Thyroid gland (tissue), 4 donors: ENCODE measurements around the gene SALL1. TPM values are rescaled to one million over a fixed set of nuclear protein-coding genes. Genes with fewer than 3 reads are reported as not detected.

ENCODE experiments used
- DNase-seq, 2 donors: peaks; one replicate each; pipeline ENCODE4 v3.0.0-alpha.2; 2019
- H3K27ac ChIP-seq, 3 donors: fragments of 200-600 bp; sonication (generic); 1 replicate in 2 of 3; 2 replicates in 1 of 3; pipeline ENCODE4 v1.5.1; 2016 to 2019; ENCODE audit warnings: mild to moderate bottlenecking in 1 of 3, moderate library complexity in 1 of 3
- H3K27me3 ChIP-seq: fragments of 200-600 bp; sonication (generic); one replicate; pipeline ENCODE4 v1.5.1; 2019
- H3K36me3 ChIP-seq, 2 donors: fragments of 200-600 bp; sonication (generic); one replicate each; pipeline ENCODE4 v1.5.1; 2016 to 2019
- H3K4me1 ChIP-seq, 2 donors: fragments of 200-600 bp; sonication (generic); one replicate each; pipeline ENCODE4 v1.5.1; 2017 to 2019
- H3K4me3 ChIP-seq, 3 donors: fragments of 200-600 bp; sonication (generic); replicated peaks in 1 of 3; 1 replicate in 2 of 3; 2 replicates in 1 of 3; pipeline ENCODE4 v1.5.1; 2016; ENCODE audit warnings: mild to moderate bottlenecking in 1 of 3
- H3K9me3 ChIP-seq: fragments of 200-600 bp; sonication (generic); one replicate; pipeline ENCODE4 v1.5.1; 2017
- POLR2A ChIP-seq, 2 donors: fragments of 450-650 bp; IDR thresholded peaks; one replicate each; pipeline ENCODE4 v1.6.1; 2017; ENCODE audit warnings: antibody characterized with exemption in 2 of 2, mild to moderate bottlenecking in 2 of 2, moderate library complexity in 1 of 2
- WGBS, 2 donors: methylation state at CpG; one replicate each; pipeline ENCODE4 v1.1.5; 2017; 5-methylcytosine and 5-hydroxymethylcytosine counted together
- intact Hi-C: fragments of 100-400 bp; cut with DNase I; formaldehyde crosslinking; loops from one replicate; pipeline ENCODE4 v1.15.1; 2023
- total RNA-seq, 4 donors: library from RNA; depleted of rRNA; stranded (reverse); fragments of >200 nt; gene quantifications; one replicate each; pipeline ENCODE4 v1.2.3, GENCODE V29; 2016
- TF ChIP-seq, protein P1 (sequence below), 6 experiments: fragments of 200-600 bp in 3 of 6; fragments of 450-650 bp in 3 of 6; sonication (generic) in 3 of 6; IDR thresholded peaks; one replicate each; pipeline ENCODE4 v1.5.1; 2016 to 2019; ENCODE audit warnings: antibody characterized with exemption in 6 of 6, mild to moderate bottlenecking in 2 of 6, inconsistent platforms in 1 of 6, moderate library complexity in 1 of 6

SALL1 gene
- total RNA-seq, 4 donors from 2014 or later: 23.0 to 57.0 (median 44.0) TPM

- no peaks in the 10 kb centered on the region for H3K9me3 ChIP-seq
- H3K4me1 ChIP-seq: peaks cover 17 to 39% of the 10 kb centered on the region in 2 donors
- WGBS, 2 donors: 23 to 29% methylated on average over 5 of the region's 5 CpGs
- no peak overlapping the region for H3K4me3 ChIP-seq
- intact Hi-C loops: no loop called here
- no peak for DNase-seq
- H3K27me3 ChIP-seq: no peaks in the 10 kb centered on the region
- H3K36me3 ChIP-seq: peaks cover 0 to 7% of the 10 kb centered on the region in 2 donors
- TF ChIP-seq POLR2A (IDR thresholded peaks at IDR 0.05): no peak
- TF ChIP-seq, protein P1, sequence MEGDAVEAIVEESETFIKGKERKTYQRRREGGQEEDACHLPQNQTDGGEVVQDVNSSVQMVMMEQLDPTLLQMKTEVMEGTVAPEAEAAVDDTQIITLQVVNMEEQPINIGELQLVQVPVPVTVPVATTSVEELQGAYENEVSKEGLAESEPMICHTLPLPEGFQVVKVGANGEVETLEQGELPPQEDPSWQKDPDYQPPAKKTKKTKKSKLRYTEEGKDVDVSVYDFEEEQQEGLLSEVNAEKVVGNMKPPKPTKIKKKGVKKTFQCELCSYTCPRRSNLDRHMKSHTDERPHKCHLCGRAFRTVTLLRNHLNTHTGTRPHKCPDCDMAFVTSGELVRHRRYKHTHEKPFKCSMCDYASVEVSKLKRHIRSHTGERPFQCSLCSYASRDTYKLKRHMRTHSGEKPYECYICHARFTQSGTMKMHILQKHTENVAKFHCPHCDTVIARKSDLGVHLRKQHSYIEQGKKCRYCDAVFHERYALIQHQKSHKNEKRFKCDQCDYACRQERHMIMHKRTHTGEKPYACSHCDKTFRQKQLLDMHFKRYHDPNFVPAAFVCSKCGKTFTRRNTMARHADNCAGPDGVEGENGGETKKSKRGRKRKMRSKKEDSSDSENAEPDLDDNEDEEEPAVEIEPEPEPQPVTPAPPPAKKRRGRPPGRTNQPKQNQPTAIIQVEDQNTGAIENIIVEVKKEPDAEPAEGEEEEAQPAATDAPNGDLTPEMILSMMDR (IDR thresholded peaks at IDR 0.05): no peak
- peak overlapping the region; percentile 99 for H3K27ac ChIP-seq
Measured at GRCh38 chr16:51143196-51143977, 7.7 kb downstream of the SALL1 start.

- peak overlapping the region; percentile 99 for H3K27ac ChIP-seq
- H3K4me3 ChIP-seq: peak overlapping the region in 1 of 3 donors; percentile 13
- intact Hi-C loops: no loop called here
- no peak for DNase-seq
- no peaks in the 10 kb centered on the region for H3K9me3 ChIP-seq
- no peaks in the 10 kb centered on the region for H3K27me3 ChIP-seq
- H3K36me3 ChIP-seq: peaks cover 0 to 12% of the 10 kb centered on the region in 2 donors
- peaks cover 21 to 48% of the 10 kb centered on the region in 2 donors for H3K4me1 ChIP-seq
- WGBS, 2 donors: 65 to 75% methylated on average over 7 to 21 of the region's 21 CpGs
- TF ChIP-seq, protein P1 (IDR thresholded peaks at IDR 0.05): no peak
- TF ChIP-seq POLR2A (IDR thresholded peaks at IDR 0.05): no peak
Measured at GRCh38 chr16:51141541-51141940, 9.5 kb downstream of the SALL1 start.

DNA sequence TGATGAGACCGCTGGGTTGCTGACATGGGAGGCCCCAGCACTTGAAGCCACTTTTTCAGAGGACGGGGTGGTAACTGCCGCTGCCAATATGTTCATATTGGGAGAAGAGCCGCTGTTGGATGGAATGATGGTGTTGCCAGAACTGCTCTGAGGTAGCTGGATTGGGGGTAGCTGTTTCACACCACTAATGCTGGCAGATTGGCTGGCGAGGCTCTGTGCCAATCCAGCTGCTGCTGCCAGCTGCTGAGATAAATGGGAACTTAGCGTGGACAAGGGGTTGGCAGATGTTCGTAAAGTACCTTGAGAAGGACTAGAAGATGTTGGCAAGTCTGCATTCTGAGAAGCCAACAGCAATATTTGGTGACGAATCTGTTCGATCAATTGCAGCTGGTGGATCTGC, 10.0 kb downstream of the SALL1 start:
- Histone ChIP-seq H3K27ac (peak overlapping the region in 2 of 3 donors; percentile 99), H3K27me3 (no peaks in the 10 kb centered on the region), H3K36me3 (peaks cover 0 to 12% of the 10 kb centered on the region in 2 donors), H3K9me3 (no peaks in the 10 kb centered on the region), H3K4me1 (peaks cover 21 to 48% of the 10 kb centered on the region in 2 donors), H3K4me3 (peak overlapping the region in 1 of 3 donors; percentile 13)
- WGBS, 2 donors: 53 to 81% methylated on average over 7 to 9 of the region's 9 CpGs
- TF ChIP-seq, protein P1 (IDR thresholded peaks at IDR 0.05): no peak
- TF ChIP-seq POLR2A (IDR thresholded peaks at IDR 0.05): no peak
- peak; percentile 27 to 52 for DNase-seq
- intact Hi-C loops: no loop called here

- Histone ChIP-seq H3K4me3 (peak overlapping the region in 1 of 3 donors; percentile 13), H3K9me3 (no peaks in the 10 kb centered on the region), H3K27me3 (no peaks in the 10 kb centered on the region), H3K36me3 (peaks cover 0 to 12% of the 10 kb centered on the region in 2 donors), H3K27ac (peak overlapping the region in 2 of 3 donors; percentile 99), H3K4me1 (peaks cover 11 to 48% of the 10 kb centered on the region in 2 donors)
- intact Hi-C loops: no loop called here
- no peak for DNase-seq
- TF ChIP-seq, protein P1 (IDR thresholded peaks at IDR 0.05): peak in 1 of 6 experiments; percentile 13
- TF ChIP-seq POLR2A (IDR thresholded peaks at IDR 0.05): no peak
- 66 to 88% methylated on average over 10 to 13 of the region's 15 CpGs for WGBS, 2 donors
Measured at GRCh38 chr16:51140112-51140511, 11.0 kb downstream of the SALL1 start.

GRCh38 chr16:51139568-51139967, 11.5 kb downstream of the SALL1 start:
- peaks cover 11 to 48% of the 10 kb centered on the region in 2 donors for H3K4me1 ChIP-seq
- intact Hi-C loops: no loop called here
- peak overlapping the region in 2 of 3 donors; percentile 99 for H3K27ac ChIP-seq
- WGBS, 2 donors: 90% methylated on average over 11 of the region's 11 CpGs
- no peaks in the 10 kb centered on the region for H3K27me3 ChIP-seq
- H3K9me3 ChIP-seq: no peaks in the 10 kb centered on the region
- peaks cover 0 to 12% of the 10 kb centered on the region in 2 donors for H3K36me3 ChIP-seq
- H3K4me3 ChIP-seq: no peak overlapping the region
- TF ChIP-seq, protein P1 (IDR thresholded peaks at IDR 0.05): no peak
- no peak for TF ChIP-seq POLR2A (IDR thresholded peaks at IDR 0.05)
- no peak for DNase-seq
